BLaER1 treated with 17β-estradiol and CSF1 and Interleukin-3, amounts not matched to agents 10 nM and 100 nM (cell line): ENCODE data around the gene IL2RA.
"Not testable (repeated sequence)": the region's sequence is repeated elsewhere in the genome, so short reads cannot be mapped to it uniquely, and the experiment has no call there.

Source experiments
- H3K27ac ChIP-seq, 11 experiments: shearing (Covaris generic); formaldehyde crosslinking; 2 replicates each; pipeline ENCODE4 v1.8.1; 2022
- H3K27me3 ChIP-seq, 11 experiments: shearing (Covaris generic); formaldehyde crosslinking; 2 replicates each; pipeline ENCODE4 v1.8.1; 2022
- H3K36me3 ChIP-seq, 11 experiments: shearing (Covaris generic); formaldehyde crosslinking; 2 replicates each; pipeline ENCODE4 v1.8.1; 2022
- H3K4me1 ChIP-seq, 10 experiments: shearing (Covaris generic); formaldehyde crosslinking; 2 replicates each; pipeline ENCODE4 v1.8.1; 2022
- H3K4me2 ChIP-seq, 11 experiments: shearing (Covaris generic); formaldehyde crosslinking; 2 replicates each; pipeline ENCODE4 v1.8.1; 2022
- H3K4me3 ChIP-seq, 10 experiments: shearing (Covaris generic); formaldehyde crosslinking; 2 replicates each; pipeline ENCODE4 v1.8.1; 2022
- H3K9ac ChIP-seq, 11 experiments: shearing (Covaris generic); formaldehyde crosslinking; 2 replicates each; pipeline ENCODE4 v1.8.1; 2022
- H3K9me3 ChIP-seq, 11 experiments: shearing (Covaris generic); formaldehyde crosslinking; replicated peaks in 1 of 11; 2 replicates each; pipeline ENCODE4 v1.8.1; 2022
- H4K20me1 ChIP-seq, 11 experiments: shearing (Covaris generic); formaldehyde crosslinking; 2 replicates each; pipeline ENCODE4 v1.8.1; 2022
- Cebpa-rat ChIP-seq, 11 experiments: shearing (Covaris generic); IDR thresholded peaks; 2 replicates each; pipeline ENCODE4 v1.8.1; 2022

Gene IL2RA

DNA sequence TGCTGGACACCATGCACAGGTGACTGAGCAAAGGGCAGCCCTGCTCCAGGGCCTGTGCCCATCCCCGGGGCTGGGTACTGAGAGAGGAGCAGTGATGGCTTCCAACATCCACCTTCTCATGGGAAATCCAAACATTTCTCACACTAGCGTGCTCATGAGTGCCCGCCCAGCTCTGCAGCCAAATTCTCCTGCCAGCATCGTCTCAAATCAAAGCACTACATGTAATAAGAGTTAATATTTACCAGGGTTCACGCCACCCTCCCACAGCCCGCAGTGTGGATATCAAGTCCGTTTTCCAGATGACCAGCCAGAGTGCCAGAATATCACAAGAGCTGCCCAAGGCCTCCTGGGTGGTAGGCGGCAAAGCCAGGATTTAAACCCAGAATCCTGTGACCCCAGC, 96.9 kb downstream of the IL2RA start:
- H3K4me3 ChIP-seq: no peak overlapping the region
- no peaks in the 10 kb centered on the region for H3K4me1 ChIP-seq
- TF ChIP-seq Cebpa-rat (IDR thresholded peaks at IDR 0.05): no peak
- no peak overlapping the region for H3K4me2 ChIP-seq
- no peak overlapping the region for H3K9ac ChIP-seq
- no peak overlapping the region for H3K27ac ChIP-seq
- peaks cover 0 to 9% (median 0%) of the 10 kb centered on the region in 11 experiments; a peak in 2 of 22 replicates for H3K36me3 ChIP-seq
- H3K27me3 ChIP-seq: no peaks in the 10 kb centered on the region
- no peaks in the 10 kb centered on the region for H4K20me1 ChIP-seq
- H3K9me3 ChIP-seq: no peaks in the 10 kb centered on the region

- TF ChIP-seq Cebpa-rat (IDR thresholded peaks at IDR 0.05): no peak
- H3K4me3 ChIP-seq: no peak overlapping the region
- no peaks in the 10 kb centered on the region for H3K9me3 ChIP-seq
- H3K36me3 ChIP-seq: peaks cover 0 to 15% (median 0%) of the 10 kb centered on the region in 11 experiments; a peak in 3 of 22 replicates
- H4K20me1 ChIP-seq: no peaks in the 10 kb centered on the region
- no peaks in the 10 kb centered on the region for H3K4me1 ChIP-seq
- H3K27me3 ChIP-seq: no peaks in the 10 kb centered on the region
- H3K4me2 ChIP-seq: no peak overlapping the region
- no peak overlapping the region for H3K9ac ChIP-seq
- no peak overlapping the region for H3K27ac ChIP-seq
Observed at GRCh38 chr10:5964736-5965135, 97.4 kb downstream of the IL2RA start.

DNA sequence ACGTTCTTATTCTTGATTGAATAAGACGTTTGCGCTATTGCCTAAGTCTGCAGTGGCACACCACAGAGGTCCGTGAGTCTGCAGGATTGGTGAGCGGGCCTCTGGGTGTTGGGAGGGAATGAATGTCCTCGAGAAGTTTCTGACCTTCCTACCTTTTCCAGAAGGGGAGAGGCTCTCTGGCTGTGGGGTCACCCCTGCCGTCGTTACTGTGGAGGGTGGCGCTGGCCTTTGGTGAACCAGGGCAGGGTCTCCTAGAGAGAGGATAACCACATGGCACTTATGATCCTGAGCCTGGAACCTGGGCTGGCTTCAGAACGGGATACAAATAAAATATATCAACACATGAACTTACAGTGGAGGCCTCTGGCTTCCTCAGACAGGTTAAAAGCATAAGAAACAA, 98.6 kb downstream of the IL2RA start:
- TF ChIP-seq Cebpa-rat (IDR thresholded peaks at IDR 0.05): no peak

GRCh38 chr10:5963071-5963470, 99.1 kb downstream of the IL2RA start:
- no peak for TF ChIP-seq Cebpa-rat (IDR thresholded peaks at IDR 0.05)
- Histone ChIP-seq H3K4me2 (no peak overlapping the region), H3K9me3 (no peaks in the 10 kb centered on the region), H3K9ac (no peak overlapping the region), H4K20me1 (no peaks in the 10 kb centered on the region), H3K27me3 (no peaks in the 10 kb centered on the region), H3K4me3 (no peak overlapping the region), H3K27ac (no peak overlapping the region), H3K4me1 (no peaks in the 10 kb centered on the region), H3K36me3 (peaks cover 0 to 22% (median 0%) of the 10 kb centered on the region in 11 experiments; a peak in 3 of 22 replicates)

More for the DNA sequence above, 98.6 kb downstream of the IL2RA start:
- no peaks in the 10 kb centered on the region for H4K20me1 ChIP-seq
- peaks cover 0 to 22% (median 0%) of the 10 kb centered on the region in 11 experiments; a peak in 3 of 22 replicates for H3K36me3 ChIP-seq
- no peak overlapping the region for H3K4me2 ChIP-seq
- H3K9me3 ChIP-seq: no peaks in the 10 kb centered on the region
- H3K4me1 ChIP-seq: no peaks in the 10 kb centered on the region
- H3K9ac ChIP-seq: no peak overlapping the region
- H3K27me3 ChIP-seq: no peaks in the 10 kb centered on the region
- no peak overlapping the region for H3K4me3 ChIP-seq
- H3K27ac ChIP-seq: no peak overlapping the region

GRCh38 chr10:5962358-5962940, 99.7 kb downstream of the IL2RA start:
- not testable (repeated sequence) for H3K9ac ChIP-seq, H3K4me2 ChIP-seq, H3K9me3 ChIP-seq, H3K27ac ChIP-seq, H3K4me3 ChIP-seq, H3K27me3 ChIP-seq, H4K20me1 ChIP-seq, H3K4me1 ChIP-seq
- peaks cover 0 to 22% (median 0%) of the 10 kb centered on the region in 11 experiments; a peak in 3 of 22 replicates for H3K36me3 ChIP-seq

GRCh38 chr10:5961405-5962100, 100.6 kb downstream of the IL2RA start:
- H3K9me3 ChIP-seq: no peaks in the 10 kb centered on the region
- no peaks in the 10 kb centered on the region for H3K4me1 ChIP-seq
- H3K4me2 ChIP-seq: no peak overlapping the region
- H3K36me3 ChIP-seq: peaks cover 0 to 22% (median 0%) of the 10 kb centered on the region in 11 experiments; a peak in 3 of 22 replicates
- no peak overlapping the region for H3K4me3 ChIP-seq
- no peaks in the 10 kb centered on the region for H3K27me3 ChIP-seq
- H3K27ac ChIP-seq: no peak overlapping the region
- H4K20me1 ChIP-seq: no peaks in the 10 kb centered on the region
- H3K9ac ChIP-seq: no peak overlapping the region
- TF ChIP-seq Cebpa-rat (IDR thresholded peaks at IDR 0.05): no peak

- not testable (repeated sequence) for H3K9ac ChIP-seq, H3K27me3 ChIP-seq, H3K4me1 ChIP-seq, H4K20me1 ChIP-seq, H3K9me3 ChIP-seq, H3K4me3 ChIP-seq, H3K27ac ChIP-seq, H3K4me2 ChIP-seq
- H3K36me3 ChIP-seq: peaks cover 0 to 22% (median 0%) of the 10 kb centered on the region in 11 experiments; a peak in 3 of 22 replicates
Observed at GRCh38 chr10:5960973-5961275, 101.2 kb downstream of the IL2RA start.
